Stimulated activated CD8-positive, alpha-beta memory T cell treated with anti-CD3 and anti-CD28 coated beads, Interleukin-7, amount 100 ng/mL, for 1 hour (primary cell): Measurements from ENCODE around the gene TCF7L2.
"Not testable (repeated sequence)": the region's sequence is repeated elsewhere in the genome, so short reads cannot be mapped to it uniquely, and the experiment has no call there.

Experiments used
- DNase-seq, 2 donors: peaks; one replicate each; pipeline ENCODE4 v3.0.0-alpha.2; 2020; ENCODE audit warnings: low read depth in 2 of 2

TCF7L2 gene

GRCh38 chr10:113094114-113094486 is 144.1 kb downstream of the TCF7L2 start:
- no peak for DNase-seq

GRCh38 chr10:113095419-113096127 is 145.5 kb downstream of the TCF7L2 start:
- DNase-seq, result no peak

DNA sequence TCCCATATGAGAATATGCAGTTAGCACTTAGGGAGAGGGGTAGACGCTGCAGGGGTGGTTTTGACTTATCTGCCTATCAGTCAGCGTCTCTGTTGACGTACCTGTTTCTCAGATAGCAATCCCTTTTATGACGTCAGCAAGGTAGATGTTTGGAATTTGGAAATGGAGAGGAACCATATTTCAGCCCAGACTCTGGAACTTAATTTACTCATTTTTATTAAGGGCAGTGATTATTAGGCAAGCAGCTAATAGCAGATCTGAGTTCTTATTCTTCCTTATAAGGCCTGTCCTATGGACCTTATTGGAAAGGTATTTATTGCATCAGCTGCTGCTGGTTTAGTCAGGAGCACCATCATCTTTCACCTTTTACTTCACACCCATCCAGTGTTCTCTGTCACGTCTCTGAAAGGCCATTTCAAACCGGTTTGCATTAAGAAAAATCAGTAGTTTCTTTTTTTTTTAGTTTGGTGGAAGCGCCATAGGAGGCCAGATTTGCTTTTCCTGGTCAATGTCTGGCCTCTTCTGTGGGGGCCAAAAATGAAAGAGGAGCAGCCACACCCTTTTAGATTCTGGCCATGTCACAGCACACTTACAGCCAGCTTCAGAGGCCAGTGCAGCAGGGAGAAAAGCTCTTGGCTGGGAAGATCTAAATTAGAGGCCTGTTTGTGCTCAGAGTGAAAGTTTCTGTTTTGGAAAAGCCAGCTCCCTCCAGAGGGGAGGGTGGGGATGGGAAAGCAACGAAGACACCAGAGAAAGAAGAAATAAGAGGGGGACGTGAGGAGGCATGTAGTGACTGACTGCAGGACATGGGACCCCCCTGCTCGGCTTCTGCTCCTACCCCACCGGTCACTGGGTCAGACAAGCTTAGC is 146.3 kb downstream of the TCF7L2 start:
- no peak for DNase-seq

DNA sequence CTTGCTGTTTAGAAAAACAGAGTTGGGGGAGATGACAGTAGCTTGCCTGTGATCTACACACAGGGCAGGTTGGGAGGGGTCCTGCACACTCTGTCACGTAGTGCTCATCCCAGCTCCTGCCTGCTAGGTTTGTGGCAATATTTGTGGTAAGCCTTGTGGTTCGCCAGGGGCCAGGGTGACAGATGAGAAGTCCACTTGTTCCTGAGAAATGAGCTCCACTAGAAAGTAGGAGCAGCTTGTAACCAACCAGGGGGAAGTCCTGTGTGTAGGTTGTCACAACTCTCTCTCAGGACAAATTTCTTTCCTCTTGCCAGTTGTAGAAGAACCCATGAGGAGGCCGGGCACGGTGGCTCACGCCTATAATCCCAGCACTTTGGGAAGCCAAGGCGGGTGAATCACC is 147.0 kb downstream of the TCF7L2 start:
- DNase-seq, result no peak

- DNase-seq, result no peak
Measured at GRCh38 chr10:113099431-113100183, 149.6 kb downstream of the TCF7L2 start.

- no peak for DNase-seq
Measured at GRCh38 chr10:113100281-113100680, 150.2 kb downstream of the TCF7L2 start.

GRCh38 chr10:113103131-113103840 is 153.2 kb downstream of the TCF7L2 start:
- DNase-seq, result no peak

- no peak for DNase-seq
Measured at GRCh38 chr10:113104047-113104446, 154.0 kb downstream of the TCF7L2 start.

DNA sequence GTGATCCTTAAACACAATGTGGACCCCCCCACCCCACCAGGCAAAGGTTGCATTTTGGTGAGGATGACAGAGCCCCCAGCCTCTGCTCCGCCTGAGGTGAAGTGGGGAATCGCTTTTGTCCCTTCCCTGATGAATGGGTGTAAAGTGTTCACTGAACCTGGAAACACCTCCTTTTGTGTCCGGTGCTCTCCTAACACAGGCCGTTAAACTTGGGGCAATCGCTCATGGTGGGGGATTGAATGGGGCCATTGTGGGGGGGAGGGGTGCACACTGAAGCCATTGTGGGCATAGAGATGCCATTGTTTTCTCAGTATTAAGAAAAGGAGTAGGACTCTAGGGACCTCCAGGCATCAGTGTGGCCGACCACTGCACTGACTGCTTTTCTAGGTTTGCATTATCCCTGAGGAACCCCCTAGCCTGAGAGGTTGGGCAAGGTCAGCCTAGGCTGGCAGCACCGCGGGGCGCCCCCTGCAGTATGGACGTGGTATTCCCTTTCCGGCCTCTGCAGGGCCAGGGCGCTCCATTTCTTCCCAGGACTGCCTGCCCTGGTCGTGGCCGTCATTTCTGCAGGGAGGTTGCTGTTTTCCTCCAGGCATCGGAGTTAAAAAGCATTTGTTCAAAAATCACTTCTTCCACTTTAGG is 158.3 kb downstream of the TCF7L2 start:
- DNase-seq, result no peak

GRCh38 chr10:113108948-113109347 is 158.9 kb downstream of the TCF7L2 start:
- DNase-seq, result no peak

- not testable (repeated sequence) for DNase-seq
Measured at GRCh38 chr10:113109482-113109881, 159.4 kb downstream of the TCF7L2 start.

GRCh38 chr10:113111260-113111659 is 161.2 kb downstream of the TCF7L2 start:
- no peak for DNase-seq

- DNase-seq, result no peak
Measured at GRCh38 chr10:113111900-113112853, 162.1 kb downstream of the TCF7L2 start.

GRCh38 chr10:113113241-113113640 is 163.2 kb downstream of the TCF7L2 start:
- DNase-seq, result no peak

GRCh38 chr10:113113918-113114317 is 163.9 kb downstream of the TCF7L2 start:
- DNase-seq, result no peak

GRCh38 chr10:113115556-113115955 is 165.5 kb downstream of the TCF7L2 start:
- DNase-seq, result no peak

GRCh38 chr10:113118882-113119281 is 168.8 kb downstream of the TCF7L2 start:
- DNase-seq, result no peak

DNA sequence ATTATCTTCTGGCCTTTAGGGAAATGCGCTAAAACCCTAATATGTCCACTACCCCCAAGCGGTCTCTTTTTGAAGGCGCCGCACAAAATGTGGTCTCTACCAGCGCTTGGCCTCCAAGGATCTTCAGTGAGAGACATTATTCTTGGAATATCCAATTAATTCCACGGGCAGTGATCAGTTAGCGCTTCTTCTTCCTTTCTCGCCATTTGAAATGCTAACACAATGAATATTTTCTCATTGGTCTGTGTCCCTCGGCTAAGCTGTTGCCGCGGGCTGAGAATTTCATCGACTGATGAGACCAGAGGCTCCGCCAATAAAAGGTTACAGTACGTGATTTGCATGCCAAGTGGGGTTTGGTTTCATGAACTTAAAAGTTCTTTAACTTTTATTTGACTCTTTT is 169.8 kb downstream of the TCF7L2 start:
- DNase-seq, result no peak

GRCh38 chr10:113121153-113121552 is 171.1 kb downstream of the TCF7L2 start:
- no peak for DNase-seq

- DNase-seq, result no peak
Measured at GRCh38 chr10:113122947-113123346, 172.9 kb downstream of the TCF7L2 start.
